Measurements from ENCODE around the gene SLC15A4. TPM values are rescaled to one million over a fixed set of nuclear protein-coding genes. Genes with fewer than 3 reads are reported as not detected.

The SLC15A4 gene
- total and polyA plus RNA-seq, 9 of the 15 experiments (the other 6 are each of a cell fraction or from before 2014, with no cell fraction given) = 5.5 to 20.8 (median 10.1) TPM

GRCh38 chr12:128818065-128819022, 5.4 kb downstream of the SLC15A4 start:
- ChIA-PET POLR2A (no interaction called here), CTCF (ENCODE audit: low intra/inter-chr PET ratio) (no interaction called here)
- peak; percentile 48; the same call in 2 of the 3 replicates for ATAC-seq
- no TSS peak for BruUV-seq (replicated peaks)
- peaks cover 12 to 22% of the 10 kb centered on the region in 2 experiments; a peak in 4 of 5 replicates for H3K4me1 ChIP-seq (replicated peaks in 1 of 2; ENCODE audit: control insufficient read depth in 2 of 2, insufficient read depth in 2 of 2, low read length in 2 of 2)
- intact Hi-C loops (cut with micrococcal nuclease) = no loop called here
- H3K27me3 ChIP-seq (ENCODE audit: control insufficient read depth in 2 of 2, insufficient read depth in 2 of 2, low read length in 2 of 2) = no peaks in the 10 kb centered on the region
- peaks cover 95% of the 10 kb centered on the region for H3K79me2 ChIP-seq (ENCODE audit: control insufficient read depth, insufficient read depth, low read length)
- FAIRE-seq = peak; percentile 15
- TF ChIP-seq MEIS2 (IDR thresholded peaks at IDR 0.05; ENCODE audit: partially characterized antibody) (peak; percentile 72), EHMT2 (IDR thresholded peaks at IDR 0.05) (no peak), ZNF316 (IDR thresholded peaks at IDR 0.05) (0 out of 2 replicates have a peak, but pooled peaks have one; percentile 22), ILF3 (IDR thresholded peaks at IDR 0.05; ENCODE audit: borderline replicate concordance) (no peak), PBX2 (CRISPR knock-in tag; IDR thresholded peaks at IDR 0.05; ENCODE audit: low read depth) (no peak), PBX2 (tag; conservative IDR thresholded peaks at IDR 0.05; ENCODE audit: low read depth) (peak; percentile 61)
- peaks cover 13% of the 10 kb centered on the region for H4K20me1 ChIP-seq (replicated peaks; ENCODE audit: control insufficient read depth, insufficient read depth, low read length)
- 0 out of 4 replicates have a peak overlapping the region, but pooled peaks of 1 of the 2 experiments have one; percentile 72 for H3K9ac ChIP-seq (ENCODE audit: insufficient read depth in 1 of 2, low read depth in 2 of 2, low read length in 2 of 2)
- peaks cover 43% of the 10 kb centered on the region; the same call in 2 of the 3 replicates for H3K36me3 ChIP-seq (ENCODE audit: control insufficient read depth, insufficient read depth, low read length)
- in situ Hi-C loops (cut with MboI) = no loop called here
- H3K9me1 ChIP-seq (ENCODE audit: control insufficient read depth, insufficient read depth, low read length) = peaks cover 3% of the 10 kb centered on the region
- H3K4me2 ChIP-seq (ENCODE audit: insufficient read depth, low read length) = 0 out of 2 replicates have a peak overlapping the region, but pooled peaks have one; percentile 34
- DNase-seq (ENCODE audit: extremely low read depth in 1 of 4, low spot score in 3 of 4) = no peak
- no peaks in the 10 kb centered on the region for H3K9me3 ChIP-seq (replicated peaks; ENCODE audit: control insufficient read depth, insufficient read depth, low read depth, low read length)
- 50% methylated on average over 13 of the region's 13 CpGs for WGBS (ENCODE audit: insufficient coverage, low coverage, missing lambda C conversion rate)
- H3K27ac ChIP-seq (ENCODE audit: extremely low read depth, low read depth, low read length) = no peak overlapping the region
- no peak overlapping the region for H2AFZ ChIP-seq (ENCODE audit: low read depth, low read length)
- no peak overlapping the region for H3K4me3 ChIP-seq
